H1 (cell line): ENCODE measurements around the gene BBS4. TPM values are rescaled to one million over a fixed set of nuclear protein-coding genes. Genes with fewer than 3 reads are reported as not detected.

ENCODE experiments used
- CTCF ChIA-PET: fragments of 300-600 bp; sonication (Branson Sonifier 250); formaldehyde crosslinking; loops from one replicate; lab custom pipeline; 2021; ENCODE audit not compliant: partially characterized antibody; lab: Charles Lee
- POLR2A ChIA-PET: fragments of 300-600 bp; sonication (Branson Sonifier 250); formaldehyde crosslinking; loops from one replicate; lab custom pipeline; 2021; ENCODE audit warnings: inconsistent platforms; ENCODE audit not compliant: partially characterized antibody; lab: Charles Lee
- DNase-seq, 2 experiments: peaks; one replicate each; pipeline versions ENCODE4 v3.0.0 to v3.0.0-alpha.2; 2010 to 2022; ENCODE audit warnings: low spot score in 2 of 2, low read depth in 1 of 2, mixed read lengths in 1 of 2
- FAIRE-seq: peaks from 2 replicates; lab custom pipeline; 2011; peaks lifted over from hg19 to GRCh38; lab: Jason Lieb, UNC
- H2AFZ ChIP-seq: 2 replicates; pipeline ENCODE4 v1.8.1; 2012; ENCODE audit warnings: low read length, inconsistent platforms
- H2AK5ac ChIP-seq: 2 replicates; pipeline ENCODE4 v1.6.1; 2013; ENCODE audit warnings: low read depth, low read length
- H2BK120ac ChIP-seq: replicated peaks from 2 replicates; pipeline ENCODE3; 2013; ENCODE audit warnings: low read depth, low read length, inconsistent platforms
- H2BK12ac ChIP-seq: 2 replicates; pipeline ENCODE4 v1.6.1; 2013; ENCODE audit warnings: low read depth, low read length
- H2BK15ac ChIP-seq: 2 replicates; pipeline ENCODE4 v1.6.1; 2013; ENCODE audit warnings: low read length
- H2BK20ac ChIP-seq: 2 replicates; pipeline ENCODE4 v1.6.1; 2013; ENCODE audit warnings: low read length
- H2BK5ac ChIP-seq: 2 replicates; pipeline ENCODE4 v1.6.1; 2013; ENCODE audit warnings: low read depth, low read length
- H3K14ac ChIP-seq: 2 replicates; pipeline ENCODE4 v1.6.1; 2013; ENCODE audit warnings: inconsistent platforms; ENCODE audit not compliant: insufficient read length
- H3K18ac ChIP-seq: 2 replicates; pipeline ENCODE4 v1.6.1; 2013; ENCODE audit warnings: low read length; ENCODE audit errors: extremely low read depth
- H3K23ac ChIP-seq: 2 replicates; pipeline ENCODE4 v1.6.1; 2013; ENCODE audit warnings: inconsistent platforms; ENCODE audit not compliant: insufficient read length
- H3K23me2 ChIP-seq: 2 replicates; pipeline ENCODE4 v1.6.1; 2013; ENCODE audit warnings: low read depth, low read length
- H3K27ac ChIP-seq: 2 replicates; pipeline ENCODE4 v1.6.1; 2011; ENCODE audit warnings: low read depth, low read length, inconsistent platforms
- H3K27me3 ChIP-seq, 4 experiments: replicated peaks in 1 of 4; 1 replicate in 1 of 4; 2 replicates in 3 of 4; pipeline versions ENCODE4 v1.6.1 to v1.8.1; 2011 to 2013; ENCODE audit warnings: low read length in 3 of 4, mild to moderate bottlenecking in 3 of 4, inconsistent platforms in 2 of 4, mixed read lengths in 2 of 4, moderate library complexity in 1 of 4; ENCODE audit not compliant: control insufficient read depth in 3 of 4, insufficient read depth in 3 of 4; ENCODE audit errors: extremely low read depth in 1 of 4
- H3K36me3 ChIP-seq, 4 experiments: 2 replicates each; pipeline versions ENCODE4 v1.6.1 to v1.8.1; 2011 to 2013; ENCODE audit warnings: mild to moderate bottlenecking in 4 of 4, low read length in 3 of 4, moderate library complexity in 2 of 4, control low read depth in 1 of 4, inconsistent platforms in 1 of 4; ENCODE audit not compliant: insufficient read depth in 4 of 4, control insufficient read depth in 2 of 4
- H3K4ac ChIP-seq: replicated peaks from 2 replicates; pipeline ENCODE3; 2013; ENCODE audit warnings: low read length, low read depth, mixed read lengths, inconsistent platforms; ENCODE audit not compliant: insufficient read length
- H3K4me1 ChIP-seq, 4 experiments: replicated peaks in 1 of 4; 1 replicate in 1 of 4; 2 replicates in 3 of 4; pipeline versions ENCODE4 v1.6.1 to v1.8.1; 2011 to 2013; ENCODE audit warnings: low read length in 3 of 4, inconsistent platforms in 2 of 4, mixed read lengths in 1 of 4; ENCODE audit not compliant: insufficient read depth in 4 of 4, control insufficient read depth in 3 of 4
- H3K4me2 ChIP-seq, 2 experiments: 2 replicates each; pipeline versions ENCODE4 v1.6.1 to v1.8.1; 2011 to 2013; ENCODE audit warnings: low read depth in 2 of 2, low read length in 2 of 2, control low read depth in 1 of 2, inconsistent platforms in 1 of 2, mild to moderate bottlenecking in 1 of 2; ENCODE audit not compliant: insufficient read depth in 1 of 2
- H3K4me3 ChIP-seq, 4 experiments: fragments of 200-600, 300-600 bp in 1 of 4; sonication (generic), shearing (Covaris generic), sonication (Bioruptor Twin) in 1 of 4; 2 replicates each; pipeline versions ENCODE4 v1.5.1 to v1.8.1; 2011 to 2016; ENCODE audit warnings: low read length in 4 of 4, low read depth in 3 of 4, control low read depth in 2 of 4, inconsistent platforms in 2 of 4, mild to moderate bottlenecking in 2 of 4, mixed read lengths in 1 of 4, moderate library complexity in 1 of 4; ENCODE audit not compliant: insufficient read depth in 2 of 4; ENCODE audit errors: extremely low read depth in 1 of 4
- H3K56ac ChIP-seq: replicated peaks from 2 replicates; pipeline ENCODE3; 2013; ENCODE audit warnings: low read depth, mild to moderate bottlenecking, mixed read lengths, low read length, inconsistent platforms; ENCODE audit not compliant: insufficient read length
- H3K79me1 ChIP-seq: 2 replicates; pipeline ENCODE4 v1.6.1; 2013; ENCODE audit warnings: low read depth, low read length, control low read depth
- H3K79me2 ChIP-seq, 2 experiments: 2 replicates each; pipeline versions ENCODE4 v1.6.1 to v1.8.1; 2012 to 2013; ENCODE audit warnings: low read length in 2 of 2, mild to moderate bottlenecking in 2 of 2, inconsistent platforms in 1 of 2; ENCODE audit not compliant: insufficient read depth in 2 of 2, control insufficient read depth in 1 of 2
- H3K9ac ChIP-seq, 4 experiments: replicated peaks in 1 of 4; 1 replicate in 1 of 4; 2 replicates in 3 of 4; pipeline versions ENCODE4 v1.6.1 to v1.8.1; 2011 to 2013; ENCODE audit warnings: low read depth in 3 of 4, low read length in 3 of 4, control low read depth in 2 of 4, mild to moderate bottlenecking in 2 of 4, moderate library complexity in 2 of 4, inconsistent platforms in 1 of 4; ENCODE audit errors: extremely low read depth in 1 of 4
- H3K9me3 ChIP-seq, 2 experiments: 2 replicates each; pipeline versions ENCODE4 v1.6.1 to v1.8.1; 2012 to 2013; ENCODE audit warnings: mild to moderate bottlenecking in 2 of 2, moderate library complexity in 2 of 2, control low read depth in 1 of 2, inconsistent platforms in 1 of 2, low read depth in 1 of 2, low read length in 1 of 2, mixed read lengths in 1 of 2; ENCODE audit not compliant: insufficient read depth in 2 of 2
- H4K20me1 ChIP-seq, 2 experiments: replicated peaks in 1 of 2; 2 replicates each; pipeline versions ENCODE3 to v1.8.1; 2011 to 2013; ENCODE audit warnings: inconsistent platforms in 2 of 2, low read length in 2 of 2, mild to moderate bottlenecking in 1 of 2; ENCODE audit not compliant: insufficient read depth in 2 of 2, control insufficient read depth in 1 of 2
- H4K5ac ChIP-seq: 2 replicates; pipeline ENCODE4 v1.6.1; 2013; ENCODE audit warnings: low read length, low read depth, mixed read lengths, inconsistent platforms; ENCODE audit not compliant: insufficient read length
- H4K8ac ChIP-seq: 2 replicates; pipeline ENCODE4 v1.8.0; 2013; ENCODE audit warnings: mild to moderate bottlenecking, moderate library complexity, low read length, inconsistent platforms; ENCODE audit not compliant: insufficient read depth; ENCODE audit errors: extremely low read depth
- H4K91ac ChIP-seq: replicated peaks from 2 replicates; pipeline ENCODE3; 2013; ENCODE audit warnings: low read length, mixed read lengths, inconsistent platforms; ENCODE audit not compliant: insufficient read length
- CEBPB ChIP-seq: IDR thresholded peaks from 2 replicates; pipeline ENCODE4 v1.6.1; 2012; ENCODE audit warnings: low read depth, low read length
- CHD2 ChIP-seq: IDR thresholded peaks from 2 replicates; pipeline ENCODE4 v1.6.1; 2012; ENCODE audit warnings: low read length, improper control_type of control experiment
- CREB1 ChIP-seq: IDR thresholded peaks from 2 replicates; pipeline ENCODE4 v1.6.1; 2012; ENCODE audit warnings: inconsistent platforms
- MAFK ChIP-seq: IDR thresholded peaks from 2 replicates; pipeline ENCODE4 v1.6.1; 2012; ENCODE audit warnings: low read depth, mild to moderate bottlenecking, improper control_type of control experiment, low read length
- POLR2AphosphoS5 ChIP-seq: IDR thresholded peaks from 2 replicates; pipeline ENCODE4 v1.6.1; 2011; ENCODE audit warnings: low read depth, low read length
- RAD21 ChIP-seq, 2 experiments: IDR thresholded peaks in 1 of 2; conservative IDR thresholded peaks in 1 of 2; 2 replicates each; pipeline ENCODE4 v1.6.1; 2011; ENCODE audit warnings: low read depth in 2 of 2, low read length in 2 of 2, improper control_type of control experiment in 1 of 2, inconsistent platforms in 1 of 2, mild to moderate bottlenecking in 1 of 2, moderate library complexity in 1 of 2
- RBBP5 ChIP-seq: IDR thresholded peaks from 2 replicates; pipeline ENCODE4 v1.7.1; 2012; ENCODE audit warnings: low read depth, mild to moderate bottlenecking, inconsistent platforms, low read length, moderate library complexity, borderline replicate concordance
- SAP30 ChIP-seq: fragments of 300-600 bp; sonication (generic); IDR thresholded peaks from 2 replicates; pipeline ENCODE4 v1.7.1; 2012; ENCODE audit warnings: low read length, moderate library complexity, mild to moderate bottlenecking, inconsistent platforms; ENCODE audit not compliant: insufficient read depth, insufficient replicate concordance
- SIN3A ChIP-seq, 2 experiments: IDR thresholded peaks in 1 of 2; conservative IDR thresholded peaks in 1 of 2; 2 replicates each; pipeline ENCODE4 v1.6.1; 2011 to 2012; ENCODE audit warnings: low read length in 2 of 2, improper control_type of control experiment in 1 of 2, low read depth in 1 of 2, mild to moderate bottlenecking in 1 of 2
- SIRT6 ChIP-seq: IDR thresholded peaks from one replicate; pipeline ENCODE4 v1.7.1; 2012; ENCODE audit warnings: low read length, inconsistent platforms
- SP4 ChIP-seq: IDR thresholded peaks from 2 replicates; pipeline ENCODE4 v1.6.1; 2012; ENCODE audit warnings: low read length, inconsistent platforms
- TAF1 ChIP-seq: IDR thresholded peaks from 2 replicates; pipeline ENCODE4 v1.6.1; 2011; ENCODE audit warnings: mild to moderate bottlenecking, low read depth, low read length
- YY1 ChIP-seq: IDR thresholded peaks from 2 replicates; pipeline ENCODE4 v1.6.1; 2011; ENCODE audit warnings: low read depth, mild to moderate bottlenecking, low read length
- WGBS, 2 experiments: shearing (Covaris generic) in 1 of 2; methylation state at CpG; one replicate each; pipeline versions ENCODE4 v1.1.6 to v1.1.7; 2013 to 2015; ENCODE audit warnings: low lambda C conversion rate in 2 of 2, mixed read lengths in 2 of 2, inconsistent platforms in 1 of 2, low coverage in 1 of 2, missing lambda C conversion rate in 1 of 2; ENCODE audit not compliant: insufficient replicate concordance in 2 of 2, insufficient coverage in 1 of 2, insufficient read length in 1 of 2; ENCODE audit errors: extremely low coverage in 1 of 2, missing lambda C conversion rate in 1 of 2; 5-methylcytosine and 5-hydroxymethylcytosine counted together
- polyA plus RNA-seq, 7 experiments: library from polyadenylated mRNA; depleted of rRNA in 3 of 7; stranded (reverse) in 5 of 7; unstranded in 2 of 7; fragments of >200 nt in 5 of 7; fragments of 200-250 nt in 2 of 7; gene quantifications; 1 replicate in 5 of 7; 2 replicates in 1 of 7; 4 replicates in 1 of 7; pipeline versions ENCODE4 v1.2.1 to v1.2.3, GENCODE V29; 2011 to 2013; ENCODE audit warnings: missing spikeins in 2 of 7, mixed read lengths in 2 of 7
- total RNA-seq: library from RNA; stranded (reverse); fragmentation: NEBNext Ultra II Directional; extraction: Animal tissue kit (Norgen Biotek cat#: 25700); gene quantifications from 2 replicates; pipeline ENCODE4 v1.2.1, GENCODE V29; 2021
- TF ChIP-seq, protein P1 (sequence below): IDR thresholded peaks from 2 replicates; pipeline ENCODE4 v1.6.1; 2012; ENCODE audit warnings: low read length, inconsistent platforms

The BBS4 gene
- total and polyA plus RNA-seq, 2 of the 8 experiments (the other 6 are each of a cell fraction or from before 2014, with no cell fraction given) = 17.4 to 24.1 TPM

GRCh38 chr15:72771329-72771725 lies 85.3 kb downstream of the BBS4 start:
- peaks cover 0 to 5% of the 10 kb centered on the region in 2 experiments; a peak in 1 of 4 replicates for H3K79me2 ChIP-seq
- 77% methylated on average over 1 of the region's 1 CpG; no CpG with 5 or more reads in 1 of the 2 experiments for WGBS, 2 experiments
- TF ChIP-seq SIN3A (conservative IDR thresholded peaks at IDR 0.05 in 1 of 2, IDR thresholded peaks at IDR 0.05 in 1 of 2; ENCODE audit: low read depth in 1 of 2, low read length in 2 of 2) (no peak), CEBPB (no peak), TAF1 (no peak), SAP30 (no peak), RAD21 (IDR thresholded peaks at IDR 0.05 in 1 of 2, conservative IDR thresholded peaks at IDR 0.05 in 1 of 2; ENCODE audit: low read depth in 2 of 2, low read length in 2 of 2) (no peak), CHD2 (no peak), SP4 (no peak), POLR2AphosphoS5 (no peak), YY1 (no peak), MAFK (no peak), CREB1 (no peak), SIRT6 (no peak), RBBP5 (no peak)
- TF ChIP-seq, protein P1, sequence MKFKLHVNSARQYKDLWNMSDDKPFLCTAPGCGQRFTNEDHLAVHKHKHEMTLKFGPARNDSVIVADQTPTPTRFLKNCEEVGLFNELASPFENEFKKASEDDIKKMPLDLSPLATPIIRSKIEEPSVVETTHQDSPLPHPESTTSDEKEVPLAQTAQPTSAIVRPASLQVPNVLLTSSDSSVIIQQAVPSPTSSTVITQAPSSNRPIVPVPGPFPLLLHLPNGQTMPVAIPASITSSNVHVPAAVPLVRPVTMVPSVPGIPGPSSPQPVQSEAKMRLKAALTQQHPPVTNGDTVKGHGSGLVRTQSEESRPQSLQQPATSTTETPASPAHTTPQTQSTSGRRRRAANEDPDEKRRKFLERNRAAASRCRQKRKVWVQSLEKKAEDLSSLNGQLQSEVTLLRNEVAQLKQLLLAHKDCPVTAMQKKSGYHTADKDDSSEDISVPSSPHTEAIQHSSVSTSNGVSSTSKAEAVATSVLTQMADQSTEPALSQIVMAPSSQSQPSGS = no peak

More at GRCh38 chr15:72771329-72771725, 85.3 kb downstream of the BBS4 start:
- no peak overlapping the region for H3K14ac ChIP-seq
- no peaks in the 10 kb centered on the region; a peak in 1 of 4 replicates for H3K9me3 ChIP-seq
- no peaks in the 10 kb centered on the region for H3K4me1 ChIP-seq
- no peaks in the 10 kb centered on the region for H3K79me1 ChIP-seq
- H3K4me2 ChIP-seq = no peak overlapping the region
- H4K91ac ChIP-seq = no peak overlapping the region
- H3K4ac ChIP-seq = no peak overlapping the region
- no peak overlapping the region for H3K56ac ChIP-seq
- no peak for FAIRE-seq
- DNase-seq = no peak
- no peaks in the 10 kb centered on the region for H3K23me2 ChIP-seq
- no peak overlapping the region for H2BK5ac ChIP-seq
- ChIA-PET POLR2A (no interaction called here), CTCF (no interaction called here)
- H4K5ac ChIP-seq = no peak overlapping the region
- no peak overlapping the region for H4K8ac ChIP-seq
- no peak overlapping the region for H3K9ac ChIP-seq
- H4K20me1 ChIP-seq = peaks cover 0 to 5% of the 10 kb centered on the region in 2 experiments
- no peak overlapping the region for H3K23ac ChIP-seq
- H2BK12ac ChIP-seq = no peak overlapping the region
- H2BK20ac ChIP-seq = no peak overlapping the region
- H3K4me3 ChIP-seq = no peak overlapping the region
- H2AFZ ChIP-seq = no peak overlapping the region
- H2BK120ac ChIP-seq = no peak overlapping the region
- no peak overlapping the region for H2BK15ac ChIP-seq
- H3K36me3 ChIP-seq = peaks cover 3 to 50% (median 25%) of the 10 kb centered on the region in 4 experiments; a peak in 6 of 8 replicates
- no peaks in the 10 kb centered on the region for H3K27me3 ChIP-seq
- H2AK5ac ChIP-seq = no peak overlapping the region
- no peak overlapping the region for H3K18ac ChIP-seq
- H3K27ac ChIP-seq = no peak overlapping the region
